H9 (cell line): ENCODE measurements around the gene ZNF79. TPM values are rescaled to one million over a fixed set of nuclear protein-coding genes. Genes with fewer than 3 reads are reported as not detected.
A peak's percentile ranks its signal among the peaks of the same experiment; 100 is the strongest.

ENCODE experiments used
- DNase-seq: peaks from one replicate; pipeline ENCODE4 v3.0.0-alpha.2; 2017
- H2AFZ ChIP-seq: one replicate; pipeline ENCODE4 v1.6.1; 2013; ENCODE audit warnings: mild to moderate bottlenecking, low read length, control low read depth, moderate library complexity
- H2AK5ac ChIP-seq: 2 replicates; pipeline ENCODE4 v1.6.1; 2013; ENCODE audit warnings: low read length, control low read depth, mixed read lengths; ENCODE audit not compliant: insufficient read length
- H2BK120ac ChIP-seq: one replicate; pipeline ENCODE4 v1.6.1; 2013; ENCODE audit warnings: low read depth, mild to moderate bottlenecking, low read length, control low read depth, inconsistent platforms; ENCODE audit not compliant: poor library complexity, severe bottlenecking
- H2BK12ac ChIP-seq: 2 replicates; pipeline ENCODE4 v1.6.1; 2013; ENCODE audit warnings: low read length, control low read depth, mixed read lengths, low read depth; ENCODE audit not compliant: insufficient read length
- H2BK15ac ChIP-seq: 2 replicates; pipeline ENCODE4 v1.6.1; 2013; ENCODE audit warnings: low read depth, low read length, control low read depth
- H2BK20ac ChIP-seq: one replicate; pipeline ENCODE4 v1.6.1; 2013; ENCODE audit warnings: low read depth, mild to moderate bottlenecking, low read length, control low read depth, inconsistent platforms; ENCODE audit not compliant: poor library complexity, severe bottlenecking
- H2BK5ac ChIP-seq: 2 replicates; pipeline ENCODE4 v1.6.1; 2013; ENCODE audit warnings: low read length, control low read depth, mixed read lengths; ENCODE audit not compliant: insufficient read length
- H3K14ac ChIP-seq: 2 replicates; pipeline ENCODE4 v1.6.1; 2013; ENCODE audit warnings: low read length, control low read depth; ENCODE audit not compliant: insufficient read depth
- H3K18ac ChIP-seq: 2 replicates; pipeline ENCODE4 v1.6.1; 2013; ENCODE audit warnings: low read depth, mild to moderate bottlenecking, mixed read lengths, low read length, control low read depth; ENCODE audit not compliant: insufficient read length
- H3K23ac ChIP-seq: 2 replicates; pipeline ENCODE4 v1.6.1; 2013; ENCODE audit warnings: low read length, control low read depth, mixed read lengths, low read depth; ENCODE audit not compliant: insufficient read length
- H3K23me2 ChIP-seq: 2 replicates; pipeline ENCODE4 v1.6.1; 2013; ENCODE audit warnings: low read depth, mild to moderate bottlenecking, mixed read lengths, low read length, control low read depth; ENCODE audit not compliant: insufficient read length, poor library complexity, severe bottlenecking
- H3K27ac ChIP-seq: 2 replicates; pipeline ENCODE4 v1.5.1; 2013; ENCODE audit warnings: low read length, control low read depth, mixed read lengths, low read depth; ENCODE audit not compliant: insufficient read length
- H3K27me3 ChIP-seq: 2 replicates; pipeline ENCODE4 v1.6.1; 2013; ENCODE audit warnings: low read length, control low read depth, inconsistent platforms; ENCODE audit not compliant: insufficient read depth
- H3K4ac ChIP-seq: 2 replicates; pipeline ENCODE4 v1.6.1; 2013; ENCODE audit warnings: low read depth, mild to moderate bottlenecking, control low read depth, inconsistent platforms, low read length, moderate library complexity
- H3K4me1 ChIP-seq: 2 replicates; pipeline ENCODE4 v1.6.1; 2013; ENCODE audit warnings: low read length, control low read depth, inconsistent platforms; ENCODE audit not compliant: insufficient read depth
- H3K4me2 ChIP-seq: 2 replicates; pipeline ENCODE4 v1.6.1; 2013; ENCODE audit warnings: low read length, control low read depth, mixed read lengths; ENCODE audit not compliant: insufficient read length, insufficient read depth
- H3K56ac ChIP-seq: 2 replicates; pipeline ENCODE4 v1.6.1; 2013; ENCODE audit warnings: low read depth, mild to moderate bottlenecking, mixed read lengths, low read length, control low read depth; ENCODE audit not compliant: insufficient read length
- H3K79me1 ChIP-seq: 2 replicates; pipeline ENCODE4 v1.6.1; 2013; ENCODE audit warnings: low read depth, mild to moderate bottlenecking, moderate library complexity, low read length, control low read depth, inconsistent platforms; ENCODE audit not compliant: insufficient read depth, poor library complexity, severe bottlenecking
- H3K79me2 ChIP-seq: 2 replicates; pipeline ENCODE4 v1.6.1; 2013; ENCODE audit warnings: low read length, control low read depth, inconsistent platforms; ENCODE audit not compliant: insufficient read depth
- H3K9ac ChIP-seq: 2 replicates; pipeline ENCODE4 v1.6.1; 2013; ENCODE audit warnings: low read length, control low read depth, mixed read lengths; ENCODE audit not compliant: insufficient read length; ENCODE audit errors: extremely low read depth
- H3K9me3 ChIP-seq: one replicate; pipeline ENCODE4 v1.6.1; 2013; ENCODE audit warnings: low read depth, low read length, inconsistent platforms; ENCODE audit not compliant: control insufficient read depth
- H3T11ph ChIP-seq: one replicate; pipeline ENCODE4 v1.6.1; 2013; ENCODE audit warnings: mild to moderate bottlenecking, low read length, control low read depth, inconsistent platforms
- H4K20me1 ChIP-seq: one replicate; pipeline ENCODE4 v1.6.1; 2013; ENCODE audit not compliant: control insufficient read depth, insufficient read length, insufficient read depth
- H4K5ac ChIP-seq: 2 replicates; pipeline ENCODE4 v1.6.1; 2013; ENCODE audit warnings: low read depth, mild to moderate bottlenecking, mixed read lengths, low read length, control low read depth; ENCODE audit not compliant: insufficient read length
- H4K8ac ChIP-seq: replicated peaks from 2 replicates; pipeline ENCODE4 v1.6.1; 2013; ENCODE audit warnings: low read length, control low read depth, mixed read lengths, low read depth; ENCODE audit not compliant: insufficient read length
- H4K91ac ChIP-seq: 2 replicates; pipeline ENCODE4 v1.6.1; 2013; ENCODE audit warnings: low read depth, mild to moderate bottlenecking, moderate library complexity, mixed read lengths, low read length, control low read depth; ENCODE audit not compliant: insufficient read length
- H3K27ac Mint-ChIP-seq, 3 experiments: 2 replicates in 2 of 3; 3 replicates in 1 of 3; pipeline ENCODE4 v1.8.0; 2020 to 2021; ENCODE audit warnings: mixed read lengths in 3 of 3, mild to moderate bottlenecking in 1 of 3, moderate library complexity in 1 of 3
- H3K27me3 Mint-ChIP-seq: 2 replicates; pipeline ENCODE4 v1.8.0; 2021; ENCODE audit warnings: low read depth, mild to moderate bottlenecking, moderate library complexity, mixed read lengths
- H3K36me3 Mint-ChIP-seq, 3 experiments: 2 replicates in 2 of 3; 3 replicates in 1 of 3; pipeline ENCODE4 v1.8.0; 2020 to 2021; ENCODE audit warnings: low read depth in 3 of 3, mixed read lengths in 3 of 3; ENCODE audit not compliant: insufficient read depth in 1 of 3
- H3K4me1 Mint-ChIP-seq, 2 experiments: 2 replicates each; pipeline ENCODE4 v1.8.0; 2020; ENCODE audit warnings: mixed read lengths in 2 of 2
- H3K4me3 Mint-ChIP-seq, 2 experiments: 2 replicates in 1 of 2; 3 replicates in 1 of 2; pipeline ENCODE4 v1.8.0; 2020 to 2021; ENCODE audit warnings: mild to moderate bottlenecking in 2 of 2, mixed read lengths in 2 of 2, moderate library complexity in 1 of 2
- H3K9me3 Mint-ChIP-seq, 2 experiments: 2 replicates in 1 of 2; 3 replicates in 1 of 2; pipeline ENCODE4 v1.8.0; 2020; ENCODE audit warnings: mild to moderate bottlenecking in 2 of 2, mixed read lengths in 2 of 2, moderate library complexity in 1 of 2
- CTCF ChIP-seq: fragments of 200-600 bp; sonication (generic); conservative IDR thresholded peaks from 3 replicates; pipeline ENCODE4 v1.8.0; 2021; ENCODE audit warnings: antibody characterized with exemption, mild to moderate bottlenecking
- WGBS: extraction: QIAGEN DNeasy Blood & Tissue Kit; methylation state at CpG from one replicate; pipeline ENCODE4 v1.1.7; 2013; ENCODE audit warnings: missing lambda C conversion rate, low lambda C conversion rate, mixed read lengths; ENCODE audit not compliant: insufficient read length; ENCODE audit errors: extremely low coverage; 5-methylcytosine and 5-hydroxymethylcytosine counted together
- total RNA-seq: library from RNA; stranded (reverse); gene quantifications from 2 replicates; pipeline ENCODE4 v1.2.1, GENCODE V29; 2021

The ZNF79 gene
- total RNA-seq, 1 experiment from 2014 or later = 11.5 TPM

- H2BK15ac ChIP-seq = no peak overlapping the region; the same call in 1 of the 2 replicates
- peaks cover 11% of the 10 kb centered on the region for H3K23me2 ChIP-seq
- no peaks in the 10 kb centered on the region for H3K79me1 ChIP-seq
- peak overlapping the region; percentile 42 for H3K9ac ChIP-seq
- peak; percentile 52 for DNase-seq
- no peaks in the 10 kb centered on the region for H3K79me2 ChIP-seq
- H2BK120ac ChIP-seq = no peak overlapping the region
- no peak overlapping the region for H3T11ph ChIP-seq
- 0 out of 7 replicates have a peak overlapping the region, but pooled peaks of 1 of the 3 experiments have one; percentile 7 for H3K27ac Mint-ChIP-seq
- no peak overlapping the region for H3K4ac ChIP-seq
- peaks cover 12 to 22% of the 10 kb centered on the region in 2 experiments for H3K4me1 Mint-ChIP-seq
- no peaks in the 10 kb centered on the region for H3K9me3 ChIP-seq
- no peak overlapping the region for H3K56ac ChIP-seq
- no peak overlapping the region for H2BK12ac ChIP-seq
- H3K4me3 Mint-ChIP-seq = peak overlapping the region; percentile 68 to 87
- peak; percentile 63 for TF ChIP-seq CTCF
- H3K27ac ChIP-seq = no peak overlapping the region
- no peak overlapping the region for H4K8ac ChIP-seq
- H4K5ac ChIP-seq = no peak overlapping the region
- 0 out of 2 replicates have a peak overlapping the region, but pooled peaks have one; percentile 24 for H3K14ac ChIP-seq
- no peaks in the 10 kb centered on the region for H4K20me1 ChIP-seq
- peak overlapping the region; percentile 64 for H3K4me2 ChIP-seq
- peaks cover 1 to 14% (median 7%) of the 10 kb centered on the region in 3 experiments; a peak in 5 of 7 replicates for H3K36me3 Mint-ChIP-seq
- peaks cover 11% of the 10 kb centered on the region for H3K27me3 Mint-ChIP-seq
- no peak overlapping the region for H2BK5ac ChIP-seq
- H2AFZ ChIP-seq = no peak overlapping the region
- H3K23ac ChIP-seq = no peak overlapping the region
- H3K18ac ChIP-seq = no peak overlapping the region
- no peaks in the 10 kb centered on the region for H3K4me1 ChIP-seq
- H4K91ac ChIP-seq = no peak overlapping the region
- H3K27me3 ChIP-seq = no peaks in the 10 kb centered on the region
- H2BK20ac ChIP-seq = no peak overlapping the region
- no peak overlapping the region for H2AK5ac ChIP-seq
- no CpG with 5 or more reads among the region's 55 CpGs for WGBS
- no peaks in the 10 kb centered on the region for H3K9me3 Mint-ChIP-seq
Measured at GRCh38 chr9:127397646-127398274, 26.4 kb upstream of the ZNF79 start.
